ENCODE results near the gene UQCR10. TPM values are rescaled to one million over a fixed set of nuclear protein-coding genes. Genes with fewer than 3 reads are reported as not detected.
"Not testable (repeated sequence)": the region's sequence is repeated elsewhere in the genome, so short reads cannot be mapped to it uniquely, and the experiment has no call there.

Gene UQCR10
- total RNA-seq, 1 experiment from 2014 or later = 74.1 TPM

DNA sequence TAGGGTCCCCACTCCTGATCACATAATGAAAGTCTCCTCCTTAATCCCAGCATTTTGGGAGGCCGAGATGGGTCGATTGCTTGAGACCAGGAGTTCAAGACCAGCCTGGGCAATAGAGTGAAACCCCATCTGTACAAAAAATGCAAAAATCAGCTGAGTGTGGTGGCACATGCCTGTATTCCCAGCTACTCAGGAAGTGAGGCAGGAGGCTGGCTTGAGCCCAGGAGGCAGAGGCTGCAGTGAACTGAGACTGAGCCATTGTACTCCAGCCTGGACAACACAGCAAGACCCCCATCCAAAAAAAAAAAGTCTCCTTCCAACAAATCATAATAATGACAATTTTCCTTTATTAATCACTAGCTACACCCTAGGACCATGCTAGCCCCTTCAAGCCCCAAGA lies 15.5 kb upstream of the UQCR10 start:
- Histone ChIP-seq H3K4me1 (ENCODE audit: low read length) (no peaks in the 10 kb centered on the region), H3K36me3 (ENCODE audit: insufficient read depth, low read length) (no peaks in the 10 kb centered on the region), H3K9ac (ENCODE audit: low read length) (no peak overlapping the region), H3K27me3 (ENCODE audit: low read length) (no peaks in the 10 kb centered on the region), H4K20me1 (ENCODE audit: insufficient read depth, low read depth, low read length) (no peaks in the 10 kb centered on the region), H3K4me2 (ENCODE audit: low read depth, low read length, poor library complexity, severe bottlenecking) (no peak overlapping the region), H3K9me3 (ENCODE audit: low read length) (no peaks in the 10 kb centered on the region), H3K4me3 (ENCODE audit: low read length) (no peak overlapping the region), H3K79me2 (ENCODE audit: low read length) (no peaks in the 10 kb centered on the region), H3K27ac (ENCODE audit: low read length) (no peak overlapping the region), H3K9me2 (replicated peaks; ENCODE audit: insufficient read depth, low read length) (no peaks in the 10 kb centered on the region), H2AFZ (ENCODE audit: low read length) (no peak overlapping the region)
- no peak for DNase-seq

DNA sequence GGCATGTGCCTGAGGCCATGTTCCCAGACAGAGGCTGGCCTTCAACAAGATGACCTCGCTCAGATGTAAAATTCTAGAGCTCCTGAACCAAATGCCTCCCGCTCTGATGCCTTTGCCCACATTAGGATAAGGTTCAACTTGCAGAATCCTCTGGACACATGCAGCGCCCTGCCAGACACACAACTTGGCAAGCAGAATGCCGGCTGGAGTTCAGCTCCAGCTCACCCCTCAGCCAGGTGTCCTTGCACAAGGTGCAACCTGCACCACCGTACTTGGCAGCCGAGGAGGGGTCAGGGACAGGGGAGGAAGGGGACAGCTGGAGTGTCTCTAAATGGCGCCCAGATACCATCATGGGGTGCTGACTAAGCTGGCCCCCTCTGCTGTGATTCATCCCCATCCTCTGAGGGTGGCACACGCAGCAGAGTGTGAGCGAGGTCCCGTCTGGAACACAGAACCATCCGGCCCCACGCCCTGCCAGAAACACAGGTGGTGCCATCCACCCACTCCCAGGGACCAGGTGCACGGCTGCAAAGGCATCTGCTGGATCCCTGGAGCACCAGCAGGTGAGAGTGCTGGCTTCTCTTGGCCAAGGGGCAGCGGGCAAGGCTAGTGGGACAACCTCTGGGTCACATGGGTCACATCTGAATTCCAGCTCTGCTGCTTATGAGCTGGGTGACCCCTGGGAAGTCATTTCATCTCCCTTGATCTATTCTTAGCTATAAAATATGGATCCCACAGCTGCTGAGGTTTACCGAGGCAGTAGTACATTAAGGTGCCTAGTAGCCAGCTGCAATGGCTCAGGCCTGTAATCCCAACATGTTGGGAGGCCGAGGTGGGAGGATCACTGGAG lies 13.1 kb upstream of the UQCR10 start:
- H3K9ac ChIP-seq (ENCODE audit: low read length) = no peak overlapping the region
- H3K9me3 ChIP-seq (ENCODE audit: low read length) = no peaks in the 10 kb centered on the region
- no peak overlapping the region for H3K27ac ChIP-seq (ENCODE audit: low read length)
- H3K36me3 ChIP-seq (ENCODE audit: insufficient read depth, low read length) = no peaks in the 10 kb centered on the region
- H3K79me2 ChIP-seq (ENCODE audit: low read length) = no peaks in the 10 kb centered on the region
- H3K27me3 ChIP-seq (ENCODE audit: low read length) = no peaks in the 10 kb centered on the region
- no peak for DNase-seq
- H3K9me2 ChIP-seq (replicated peaks; ENCODE audit: insufficient read depth, low read length) = no peaks in the 10 kb centered on the region
- no peak overlapping the region for H3K4me2 ChIP-seq (ENCODE audit: low read depth, low read length, poor library complexity, severe bottlenecking)
- H3K4me1 ChIP-seq (ENCODE audit: low read length) = no peaks in the 10 kb centered on the region
- H4K20me1 ChIP-seq (ENCODE audit: insufficient read depth, low read depth, low read length) = 0 out of 2 replicates have a peak, but pooled peaks cover 2% of the 10 kb centered on the region
- no peak overlapping the region for H3K4me3 ChIP-seq (ENCODE audit: low read length)
- no peak overlapping the region for H2AFZ ChIP-seq (ENCODE audit: low read length)

DNA sequence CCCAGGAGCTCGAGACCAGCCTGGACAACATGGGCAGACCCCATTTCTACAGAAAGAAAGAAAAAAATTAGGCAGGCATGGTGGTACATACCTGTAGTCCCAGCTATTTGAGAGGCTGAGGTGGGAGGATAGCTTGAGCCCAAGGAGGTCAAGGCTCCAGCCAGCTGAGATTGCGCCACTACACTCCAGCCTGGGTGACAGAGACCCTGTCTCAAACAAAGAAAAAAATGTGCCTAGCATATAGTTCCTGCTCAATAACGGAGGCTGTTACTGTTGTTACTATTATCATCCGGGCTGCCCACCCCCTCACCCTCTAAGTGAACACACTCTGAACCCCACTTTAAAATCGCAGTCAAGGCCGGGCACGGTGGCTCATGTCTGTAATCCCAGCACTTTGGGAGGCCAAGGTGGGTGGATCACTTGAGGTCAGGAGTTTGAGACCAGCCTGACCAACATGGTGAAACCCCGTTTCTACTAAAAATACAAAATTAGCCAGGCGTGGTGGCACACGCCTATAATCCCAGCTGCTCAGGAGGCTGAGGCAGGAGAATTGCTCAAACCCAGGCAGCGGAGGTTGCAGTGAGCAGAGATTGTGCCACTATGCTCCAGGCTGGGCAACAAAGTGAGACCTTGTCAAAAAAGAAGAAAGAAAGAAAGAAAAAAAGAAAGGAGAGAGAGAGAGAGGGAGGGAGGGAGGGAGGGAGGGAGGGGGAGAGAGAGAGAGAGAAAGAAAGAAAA lies 12.3 kb upstream of the UQCR10 start:
- not testable (repeated sequence) for H3K9ac ChIP-seq (ENCODE audit: low read length); H3K4me2 ChIP-seq (ENCODE audit: low read depth, low read length, poor library complexity, severe bottlenecking); H3K27ac ChIP-seq (ENCODE audit: low read length); H2AFZ ChIP-seq (ENCODE audit: low read length); H3K36me3 ChIP-seq (ENCODE audit: insufficient read depth, low read length); H3K9me3 ChIP-seq (ENCODE audit: low read length); H3K27me3 ChIP-seq (ENCODE audit: low read length); H3K9me2 ChIP-seq (replicated peaks; ENCODE audit: insufficient read depth, low read length); H3K4me3 ChIP-seq (ENCODE audit: low read length); H4K20me1 ChIP-seq (ENCODE audit: insufficient read depth, low read depth, low read length); DNase-seq; H3K79me2 ChIP-seq (ENCODE audit: low read length); H3K4me1 ChIP-seq (ENCODE audit: low read length)

DNA sequence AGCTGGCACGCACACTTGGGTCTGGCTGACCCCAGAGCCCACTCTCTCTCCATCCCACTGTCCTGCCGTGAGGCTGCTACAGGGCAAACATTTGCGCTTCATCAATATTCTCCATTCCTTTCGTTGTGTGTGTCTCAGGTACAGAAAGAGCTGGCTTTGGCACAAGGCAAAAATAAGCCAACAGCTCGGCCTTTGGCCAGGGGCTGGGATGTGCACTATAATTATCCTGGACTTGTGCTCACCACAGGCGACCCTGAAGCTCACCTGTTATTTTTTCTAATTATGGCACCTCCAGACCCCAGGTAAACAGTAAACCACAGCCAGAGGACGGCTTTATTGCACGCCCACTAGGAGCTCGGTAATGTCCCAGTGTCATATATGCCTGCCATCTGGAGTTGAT lies 11.3 kb upstream of the UQCR10 start:
- Histone ChIP-seq H3K4me3 (ENCODE audit: low read length) (no peak overlapping the region), H4K20me1 (ENCODE audit: insufficient read depth, low read depth, low read length) (0 out of 2 replicates have a peak, but pooled peaks cover 6% of the 10 kb centered on the region), H3K4me1 (ENCODE audit: low read length) (no peaks in the 10 kb centered on the region), H3K27ac (ENCODE audit: low read length) (no peak overlapping the region), H3K9me3 (ENCODE audit: low read length) (no peaks in the 10 kb centered on the region), H2AFZ (ENCODE audit: low read length) (no peak overlapping the region), H3K9me2 (replicated peaks; ENCODE audit: insufficient read depth, low read length) (no peaks in the 10 kb centered on the region), H3K4me2 (ENCODE audit: low read depth, low read length, poor library complexity, severe bottlenecking) (no peak overlapping the region), H3K36me3 (ENCODE audit: insufficient read depth, low read length) (no peaks in the 10 kb centered on the region), H3K79me2 (ENCODE audit: low read length) (no peaks in the 10 kb centered on the region), H3K9ac (ENCODE audit: low read length) (no peak overlapping the region), H3K27me3 (ENCODE audit: low read length) (no peaks in the 10 kb centered on the region)
- DNase-seq = no peak

DNA sequence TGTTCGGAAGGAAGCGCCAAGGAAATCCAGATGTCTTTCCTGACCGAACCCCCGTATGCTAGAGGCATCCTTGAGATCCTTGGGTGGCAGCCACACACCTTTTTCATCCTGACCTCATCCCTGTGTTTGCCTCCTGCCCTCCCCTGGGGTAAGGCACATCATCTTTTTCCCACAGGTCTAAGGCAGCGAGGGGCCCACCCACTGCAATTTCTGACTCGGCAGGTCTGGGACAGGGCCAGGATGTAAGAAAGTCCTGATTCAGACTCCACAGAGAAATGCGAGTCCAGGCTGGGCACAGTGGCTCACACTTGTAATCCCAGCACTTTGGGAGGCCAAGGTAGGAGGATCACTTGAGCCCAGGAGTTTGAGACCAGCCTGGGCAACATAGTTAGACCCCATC lies 10.8 kb upstream of the UQCR10 start:
- H3K36me3 ChIP-seq (ENCODE audit: insufficient read depth, low read length) = no peaks in the 10 kb centered on the region
- no peak overlapping the region for H3K27ac ChIP-seq (ENCODE audit: low read length)
- no peak overlapping the region for H2AFZ ChIP-seq (ENCODE audit: low read length)
- DNase-seq = no peak
- no peaks in the 10 kb centered on the region for H3K9me2 ChIP-seq (replicated peaks; ENCODE audit: insufficient read depth, low read length)
- H4K20me1 ChIP-seq (ENCODE audit: insufficient read depth, low read depth, low read length) = 0 out of 2 replicates have a peak, but pooled peaks cover 6% of the 10 kb centered on the region
- no peak overlapping the region for H3K9ac ChIP-seq (ENCODE audit: low read length)
- no peak overlapping the region for H3K4me2 ChIP-seq (ENCODE audit: low read depth, low read length, poor library complexity, severe bottlenecking)
- no peaks in the 10 kb centered on the region for H3K9me3 ChIP-seq (ENCODE audit: low read length)
- no peak overlapping the region for H3K4me3 ChIP-seq (ENCODE audit: low read length)
- H3K4me1 ChIP-seq (ENCODE audit: low read length) = no peaks in the 10 kb centered on the region
- H3K27me3 ChIP-seq (ENCODE audit: low read length) = no peaks in the 10 kb centered on the region
- no peaks in the 10 kb centered on the region for H3K79me2 ChIP-seq (ENCODE audit: low read length)

DNA sequence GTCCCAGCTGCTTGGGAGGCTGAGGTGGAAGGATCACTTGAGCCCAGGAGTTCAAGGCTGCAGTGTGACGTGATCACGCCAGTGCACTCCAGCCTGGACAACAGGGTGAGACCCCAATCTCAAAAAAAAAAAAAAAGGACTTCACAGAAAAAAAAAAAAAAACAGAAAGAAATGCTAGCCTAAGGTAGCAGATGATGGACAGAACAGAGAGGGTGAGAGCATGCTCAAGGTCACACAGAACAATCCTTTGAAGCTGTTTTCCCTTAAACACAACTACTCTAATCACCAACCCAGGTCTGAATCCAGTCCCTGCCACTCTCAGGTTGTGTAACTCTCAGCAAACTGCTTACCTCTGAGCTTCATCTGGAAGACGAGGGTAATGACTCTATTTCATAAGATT lies 10.1 kb upstream of the UQCR10 start:
- Histone ChIP-seq H3K36me3 (ENCODE audit: insufficient read depth, low read length) (no peaks in the 10 kb centered on the region), H3K9me3 (ENCODE audit: low read length) (no peaks in the 10 kb centered on the region), H2AFZ (ENCODE audit: low read length) (no peak overlapping the region), H3K4me3 (ENCODE audit: low read length) (no peak overlapping the region), H3K4me1 (ENCODE audit: low read length) (no peaks in the 10 kb centered on the region), H3K27ac (ENCODE audit: low read length) (no peak overlapping the region), H3K9me2 (replicated peaks; ENCODE audit: insufficient read depth, low read length) (no peaks in the 10 kb centered on the region), H3K9ac (ENCODE audit: low read length) (no peak overlapping the region), H3K4me2 (ENCODE audit: low read depth, low read length, poor library complexity, severe bottlenecking) (no peak overlapping the region), H3K79me2 (ENCODE audit: low read length) (no peaks in the 10 kb centered on the region), H3K27me3 (ENCODE audit: low read length) (no peaks in the 10 kb centered on the region), H4K20me1 (ENCODE audit: insufficient read depth, low read depth, low read length) (0 out of 2 replicates have a peak, but pooled peaks cover 6% of the 10 kb centered on the region)
- DNase-seq = no peak

DNA sequence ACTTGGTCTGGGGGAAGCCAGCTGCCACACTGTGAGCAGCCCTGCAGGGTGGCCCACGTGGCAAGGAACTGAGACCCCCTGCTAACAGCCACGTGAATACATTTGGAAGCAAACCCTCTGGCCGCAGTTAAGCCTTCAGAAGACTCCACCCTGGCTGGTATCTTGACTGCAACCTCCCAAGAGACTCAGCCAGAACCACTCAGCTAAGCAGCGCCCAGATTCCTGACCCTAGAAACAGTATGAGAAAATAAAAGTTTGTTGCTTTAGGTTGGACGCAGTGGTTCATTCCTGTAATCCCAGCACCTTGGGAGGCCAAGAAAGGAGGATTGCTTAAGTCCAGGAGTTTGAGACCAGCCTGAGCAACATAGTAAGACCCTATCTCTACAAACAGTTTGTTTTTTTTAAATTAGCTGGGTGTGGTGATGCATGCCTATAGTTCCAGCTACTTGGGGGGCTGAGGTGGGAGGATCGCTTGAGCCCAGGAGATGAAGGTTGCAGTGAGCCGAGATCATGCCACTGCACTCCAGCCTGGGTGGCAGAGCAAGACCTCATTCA lies 9.0 kb upstream of the UQCR10 start:
- Histone ChIP-seq H3K36me3 (ENCODE audit: insufficient read depth, low read length) (no peaks in the 10 kb centered on the region), H3K9me2 (replicated peaks; ENCODE audit: insufficient read depth, low read length) (no peaks in the 10 kb centered on the region), H2AFZ (ENCODE audit: low read length) (no peak overlapping the region), H3K4me1 (ENCODE audit: low read length) (no peaks in the 10 kb centered on the region), H4K20me1 (ENCODE audit: insufficient read depth, low read depth, low read length) (0 out of 2 replicates have a peak, but pooled peaks cover 6% of the 10 kb centered on the region), H3K4me2 (ENCODE audit: low read depth, low read length, poor library complexity, severe bottlenecking) (no peak overlapping the region), H3K27me3 (ENCODE audit: low read length) (no peaks in the 10 kb centered on the region), H3K79me2 (ENCODE audit: low read length) (no peaks in the 10 kb centered on the region), H3K27ac (ENCODE audit: low read length) (no peak overlapping the region), H3K9me3 (ENCODE audit: low read length) (no peaks in the 10 kb centered on the region), H3K9ac (ENCODE audit: low read length) (no peak overlapping the region), H3K4me3 (ENCODE audit: low read length) (no peak overlapping the region)
- no peak for DNase-seq

DNA sequence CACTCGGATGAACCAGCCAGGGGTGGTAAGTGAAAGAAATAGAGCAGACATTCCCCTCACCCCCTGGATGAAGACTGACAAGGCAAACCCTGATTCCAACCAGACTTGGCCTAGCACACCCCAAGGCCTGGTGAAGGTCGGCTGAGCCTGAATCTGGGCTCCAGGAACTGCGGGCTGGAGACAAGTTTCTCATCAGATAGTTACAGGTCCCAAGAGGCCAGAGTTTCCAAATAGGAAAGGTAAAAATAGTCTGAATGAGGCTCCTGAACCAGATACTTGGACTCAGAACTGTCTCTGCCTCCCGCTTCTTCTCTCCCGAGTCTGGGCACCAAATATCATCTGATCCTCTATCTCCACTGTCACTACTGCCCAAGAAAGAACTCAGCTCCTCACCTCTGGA lies 8.2 kb upstream of the UQCR10 start:
- Histone ChIP-seq H3K36me3 (ENCODE audit: insufficient read depth, low read length) (no peaks in the 10 kb centered on the region), H3K9me3 (ENCODE audit: low read length) (no peaks in the 10 kb centered on the region), H3K4me1 (ENCODE audit: low read length) (no peaks in the 10 kb centered on the region), H3K79me2 (ENCODE audit: low read length) (no peaks in the 10 kb centered on the region), H3K27me3 (ENCODE audit: low read length) (no peaks in the 10 kb centered on the region), H3K9me2 (replicated peaks; ENCODE audit: insufficient read depth, low read length) (no peaks in the 10 kb centered on the region), H3K9ac (ENCODE audit: low read length) (no peak overlapping the region), H2AFZ (ENCODE audit: low read length) (no peak overlapping the region), H3K4me3 (ENCODE audit: low read length) (no peak overlapping the region), H3K4me2 (ENCODE audit: low read depth, low read length, poor library complexity, severe bottlenecking) (no peak overlapping the region), H4K20me1 (ENCODE audit: insufficient read depth, low read depth, low read length) (0 out of 2 replicates have a peak, but pooled peaks cover 6% of the 10 kb centered on the region), H3K27ac (ENCODE audit: low read length) (no peak overlapping the region)
- no peak for DNase-seq

Measured in Karpas-422 (cell line).